Loucy (cell line): ENCODE data around the gene CCR5AS.

Source experiments
- CTCF ChIP-seq: fragments of 200-600 bp; sonication (generic); conservative IDR thresholded peaks from 2 replicates; pipeline ENCODE4 v1.5.1; 2014; ENCODE audit warnings: mild to moderate bottlenecking, antibody characterized with exemption, low read length
- EZH2phosphoT487 ChIP-seq: fragments of 200-600 bp; IDR thresholded peaks from 2 replicates; pipeline ENCODE4 v1.6.1; 2018; ENCODE audit warnings: antibody characterized with exemption, mild to moderate bottlenecking, moderate library complexity, borderline replicate concordance

- TF ChIP-seq CTCF (no peak), EZH2phosphoT487 (no peak)
Observed at GRCh38 chr3:46386205-46386604, 20.7 kb downstream of the CCR5AS start.
